Epithelial cell of esophagus (primary cell): ENCODE results near the gene CCL26.
"Not testable (repeated sequence)": the region's sequence is repeated elsewhere in the genome, so short reads cannot be mapped to it uniquely, and the experiment has no call there.

Source experiments
- DNase-seq: peaks from one replicate; pipeline ENCODE4 v3.0.0; 2010; ENCODE audit warnings: low read depth
- H3K4me3 ChIP-seq: 2 replicates; pipeline ENCODE4 v1.5.1; 2011; ENCODE audit warnings: mild to moderate bottlenecking, low read length, control low read depth
- TF ChIP-seq, protein P1 (sequence below): IDR thresholded peaks from 2 replicates; pipeline ENCODE4 v1.5.1; 2011; ENCODE audit warnings: low read depth, mild to moderate bottlenecking, low read length, control low read depth, inconsistent platforms; ENCODE audit not compliant: insufficient read depth; ENCODE audit errors: missing control alignments

The CCL26 gene

DNA sequence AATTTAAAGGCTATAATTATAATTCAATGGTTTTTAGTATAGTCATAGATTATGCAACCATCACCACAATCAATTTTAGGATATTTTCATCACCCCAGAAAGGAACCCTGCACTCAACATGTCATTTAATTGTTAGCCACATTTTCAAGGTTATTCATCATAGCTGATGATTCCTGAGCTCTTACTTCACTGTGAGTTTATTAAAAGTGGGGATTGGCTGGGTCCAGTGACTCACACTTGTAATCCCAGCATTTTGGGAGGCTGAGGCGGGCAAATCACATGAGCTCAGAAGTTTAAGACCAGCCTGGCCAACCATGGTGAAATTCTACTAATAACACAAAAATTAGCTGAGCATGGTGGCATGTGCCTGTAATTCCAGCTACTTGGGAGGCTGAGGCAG, 787 bp downstream of the CCL26 start:
- H3K4me3 ChIP-seq: no peak overlapping the region
- DNase-seq: peak; percentile 43
- TF ChIP-seq, protein P1, sequence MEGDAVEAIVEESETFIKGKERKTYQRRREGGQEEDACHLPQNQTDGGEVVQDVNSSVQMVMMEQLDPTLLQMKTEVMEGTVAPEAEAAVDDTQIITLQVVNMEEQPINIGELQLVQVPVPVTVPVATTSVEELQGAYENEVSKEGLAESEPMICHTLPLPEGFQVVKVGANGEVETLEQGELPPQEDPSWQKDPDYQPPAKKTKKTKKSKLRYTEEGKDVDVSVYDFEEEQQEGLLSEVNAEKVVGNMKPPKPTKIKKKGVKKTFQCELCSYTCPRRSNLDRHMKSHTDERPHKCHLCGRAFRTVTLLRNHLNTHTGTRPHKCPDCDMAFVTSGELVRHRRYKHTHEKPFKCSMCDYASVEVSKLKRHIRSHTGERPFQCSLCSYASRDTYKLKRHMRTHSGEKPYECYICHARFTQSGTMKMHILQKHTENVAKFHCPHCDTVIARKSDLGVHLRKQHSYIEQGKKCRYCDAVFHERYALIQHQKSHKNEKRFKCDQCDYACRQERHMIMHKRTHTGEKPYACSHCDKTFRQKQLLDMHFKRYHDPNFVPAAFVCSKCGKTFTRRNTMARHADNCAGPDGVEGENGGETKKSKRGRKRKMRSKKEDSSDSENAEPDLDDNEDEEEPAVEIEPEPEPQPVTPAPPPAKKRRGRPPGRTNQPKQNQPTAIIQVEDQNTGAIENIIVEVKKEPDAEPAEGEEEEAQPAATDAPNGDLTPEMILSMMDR: no peak

DNA sequence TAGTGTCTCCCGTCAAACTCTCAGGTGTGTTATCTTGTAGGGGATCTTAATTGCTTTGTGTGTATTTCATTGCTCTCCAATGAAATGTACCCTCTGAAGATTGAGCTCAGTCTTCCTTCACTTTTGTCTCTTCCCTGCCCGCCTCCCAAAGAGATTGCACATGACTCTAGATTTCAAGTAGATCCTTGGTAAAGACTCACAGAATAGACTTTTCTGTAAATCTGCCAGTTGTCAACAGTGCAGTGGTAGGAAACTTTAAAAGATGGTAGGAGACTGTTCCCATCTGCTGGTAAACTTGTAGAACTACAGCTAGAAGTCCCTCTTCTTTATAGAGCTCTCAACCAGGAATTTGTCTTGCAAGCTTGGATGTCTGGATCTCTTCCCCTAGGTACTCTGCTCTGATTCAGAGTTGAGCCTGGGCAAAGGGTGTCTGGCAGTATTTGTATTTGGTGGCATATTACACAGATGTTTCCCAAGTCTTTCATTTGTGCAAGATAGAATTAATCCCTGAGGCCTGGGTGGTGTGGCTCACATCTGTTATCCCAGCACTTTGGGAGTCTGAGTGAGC, 9.6 kb downstream of the CCL26 start:
- TF ChIP-seq, protein P1: peak; percentile 83
- H3K4me3 ChIP-seq: no peak overlapping the region
- peak; percentile 63 for DNase-seq

DNA sequence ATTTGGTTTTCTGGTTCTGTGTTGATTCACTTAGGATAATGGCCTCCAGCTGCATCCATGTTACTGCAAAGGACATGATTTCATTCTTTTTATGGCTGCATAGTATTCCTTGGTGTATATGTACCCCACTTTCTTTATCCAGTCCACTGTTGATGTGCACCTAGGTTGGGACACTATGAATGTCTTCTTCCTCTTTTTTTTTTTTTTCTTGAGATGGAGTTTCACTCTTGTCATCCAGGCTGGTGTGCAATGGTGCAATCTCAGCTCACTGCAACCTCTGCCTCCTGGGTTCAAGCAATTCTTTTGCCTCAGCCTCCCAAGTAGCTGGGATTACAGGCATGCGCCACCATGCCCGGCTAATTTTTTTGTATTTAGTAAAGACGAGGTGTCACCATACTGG, 10.2 kb downstream of the CCL26 start:
- not testable (repeated sequence) for H3K4me3 ChIP-seq, DNase-seq

DNA sequence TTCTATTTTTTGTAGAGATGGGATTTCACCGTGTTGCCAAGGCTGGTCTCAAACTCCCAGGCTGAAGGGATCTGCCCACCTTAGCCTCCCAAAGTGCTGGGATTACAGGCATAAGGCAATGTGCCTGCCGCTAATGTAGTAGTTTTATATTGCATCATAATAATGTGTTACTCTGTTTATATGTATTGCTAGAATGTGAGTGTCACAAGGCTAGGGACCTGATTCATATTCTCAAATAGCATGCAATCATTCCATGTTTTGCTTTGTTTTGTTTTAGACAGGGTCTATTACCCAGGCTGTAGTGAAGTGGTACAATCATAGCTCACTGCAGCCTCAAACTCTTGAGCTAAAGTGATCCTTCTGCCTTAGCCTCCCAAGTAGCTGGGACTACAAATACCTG, 13.5 kb downstream of the CCL26 start:
- H3K4me3 ChIP-seq: no peak overlapping the region
- TF ChIP-seq, protein P1: no peak
- DNase-seq: no peak

DNA sequence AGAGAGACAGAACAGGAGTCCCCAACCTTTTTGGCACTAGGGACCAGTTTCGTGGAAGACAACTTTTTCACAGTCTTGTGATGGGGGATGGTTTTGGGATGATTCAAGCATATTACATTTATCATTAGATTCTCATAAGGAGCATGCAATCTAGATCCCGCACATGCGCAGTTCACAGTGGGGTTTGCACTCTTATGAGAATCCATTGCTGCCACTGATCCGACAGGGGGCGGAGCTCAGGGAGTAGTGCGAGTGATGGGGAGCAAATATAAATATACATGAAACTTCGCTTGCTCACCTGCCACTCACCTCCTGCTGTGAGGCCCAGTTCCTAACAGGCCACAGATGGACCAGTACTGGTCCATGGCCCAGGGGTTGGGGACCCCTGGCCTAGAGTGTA, 14.2 kb downstream of the CCL26 start:
- no peak overlapping the region for H3K4me3 ChIP-seq
- TF ChIP-seq, protein P1: no peak
- no peak for DNase-seq

DNA sequence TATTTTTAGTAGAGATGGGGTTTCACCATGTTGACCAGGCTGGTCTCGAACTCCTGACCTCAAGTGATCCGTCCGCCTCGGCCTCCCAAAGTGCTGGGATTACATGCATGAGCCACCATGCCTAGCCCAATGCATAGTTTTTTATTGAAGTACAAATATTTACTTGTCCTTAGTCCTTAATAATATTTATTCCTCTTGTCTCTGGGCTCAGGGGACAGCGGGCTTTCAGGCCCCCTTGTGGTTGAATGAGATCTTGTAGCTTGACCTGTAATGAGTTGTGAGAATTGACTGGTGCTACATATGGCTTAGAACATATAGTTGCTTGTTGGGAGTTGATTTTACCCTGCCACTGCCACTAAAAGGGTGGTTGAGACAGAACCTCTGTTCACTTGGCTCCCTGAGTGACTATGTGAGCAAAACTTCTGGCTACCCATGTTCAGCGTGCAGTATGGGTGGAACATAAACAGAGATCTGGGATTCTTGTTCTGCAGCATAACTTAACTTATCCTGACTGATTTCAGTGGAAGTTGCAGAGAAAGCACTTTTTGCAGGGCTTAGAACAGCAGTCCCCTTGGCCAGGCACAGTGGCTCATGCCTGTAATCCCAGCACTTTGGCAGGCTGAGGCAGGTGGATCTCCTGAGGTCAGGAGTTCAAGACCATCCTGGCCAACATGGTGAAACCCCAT, 14.9 kb downstream of the CCL26 start:
- DNase-seq: peak; percentile 54
- TF ChIP-seq, protein P1: peak; percentile 48
- H3K4me3 ChIP-seq: no peak overlapping the region

DNA sequence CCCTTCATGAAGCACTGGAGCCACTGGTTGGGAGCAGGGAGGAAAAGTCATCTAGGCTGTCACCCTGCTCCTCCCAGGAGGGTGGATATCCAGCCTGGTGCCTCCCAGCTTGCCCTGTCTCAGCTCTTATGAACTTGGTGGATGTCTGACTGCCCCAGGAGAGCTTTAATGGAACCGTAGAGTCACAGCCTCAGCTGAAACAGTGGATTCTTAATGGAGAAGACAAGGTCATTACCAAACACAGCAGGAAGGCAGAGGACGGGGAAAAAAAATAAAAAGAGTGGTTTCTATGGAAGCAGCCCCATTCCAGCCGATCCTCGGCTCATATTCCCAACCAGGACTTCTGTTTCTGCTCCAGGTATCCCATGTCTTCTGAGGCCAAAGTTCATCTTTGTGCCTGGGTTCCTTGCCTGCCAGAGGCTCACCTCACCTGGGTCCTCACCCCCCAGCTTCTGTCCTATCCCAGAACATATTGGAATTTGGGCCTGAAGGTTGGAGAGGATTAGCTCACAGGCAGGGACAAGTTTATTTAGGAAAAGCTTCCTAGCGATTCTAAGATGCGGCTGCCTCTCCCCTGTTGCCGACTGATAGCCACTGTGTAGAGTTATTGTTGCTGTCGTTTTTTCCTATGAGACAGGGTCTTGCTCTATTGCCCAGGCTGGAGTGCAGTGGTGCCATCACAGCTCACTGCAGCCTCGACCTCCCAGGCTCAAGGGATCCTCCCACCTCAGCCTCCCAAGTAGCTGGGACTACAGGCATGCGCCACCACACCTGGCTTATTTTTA, 15.6 kb downstream of the CCL26 start:
- TF ChIP-seq, protein P1: no peak
- no peak for DNase-seq
- no peak overlapping the region for H3K4me3 ChIP-seq
